Kidney capillary endothelial cell (primary cell): ENCODE results near the gene MPPE1.
A peak's percentile ranks its signal among the peaks of the same experiment; 100 is the strongest.

Experiments used
- DNase-seq: peaks from one replicate; pipeline ENCODE4 v3.0.0-alpha.2; 2018; ENCODE audit warnings: low spot score

The MPPE1 gene

GRCh38 chr18:11884396-11885030 is 23.6 kb downstream of the MPPE1 start:
- no peak for DNase-seq

DNA sequence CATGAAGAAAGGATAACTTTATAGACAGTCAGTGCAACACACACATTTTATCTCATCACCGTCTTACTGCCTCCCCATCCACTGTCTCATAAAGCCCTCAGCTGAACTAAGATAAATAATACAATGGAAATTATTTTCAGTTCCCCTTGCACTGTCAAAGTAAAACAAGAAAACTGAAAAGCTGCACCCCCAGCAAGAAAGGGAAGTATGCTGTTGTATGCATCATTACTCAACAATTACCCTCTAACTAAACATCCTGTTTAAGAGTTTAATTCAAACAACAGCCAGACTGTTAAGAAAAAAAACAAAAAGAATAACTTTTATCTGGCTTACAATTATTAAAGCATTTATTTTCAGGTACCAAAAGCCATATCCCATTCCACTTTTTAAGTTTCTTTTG is 25.0 kb downstream of the MPPE1 start:
- DNase-seq = peak; percentile 42

GRCh38 chr18:11882636-11883035 is 25.5 kb downstream of the MPPE1 start:
- no peak for DNase-seq

- DNase-seq = no peak
Observed at GRCh38 chr18:11880586-11881304, 27.4 kb downstream of the MPPE1 start.

- DNase-seq = no peak
Observed at GRCh38 chr18:11877497-11878135, 30.5 kb downstream of the MPPE1 start.

GRCh38 chr18:11874676-11875075 is 33.4 kb downstream of the MPPE1 start:
- no peak for DNase-seq

GRCh38 chr18:11873670-11874340 is 34.3 kb downstream of the MPPE1 start:
- no peak for DNase-seq

DNA sequence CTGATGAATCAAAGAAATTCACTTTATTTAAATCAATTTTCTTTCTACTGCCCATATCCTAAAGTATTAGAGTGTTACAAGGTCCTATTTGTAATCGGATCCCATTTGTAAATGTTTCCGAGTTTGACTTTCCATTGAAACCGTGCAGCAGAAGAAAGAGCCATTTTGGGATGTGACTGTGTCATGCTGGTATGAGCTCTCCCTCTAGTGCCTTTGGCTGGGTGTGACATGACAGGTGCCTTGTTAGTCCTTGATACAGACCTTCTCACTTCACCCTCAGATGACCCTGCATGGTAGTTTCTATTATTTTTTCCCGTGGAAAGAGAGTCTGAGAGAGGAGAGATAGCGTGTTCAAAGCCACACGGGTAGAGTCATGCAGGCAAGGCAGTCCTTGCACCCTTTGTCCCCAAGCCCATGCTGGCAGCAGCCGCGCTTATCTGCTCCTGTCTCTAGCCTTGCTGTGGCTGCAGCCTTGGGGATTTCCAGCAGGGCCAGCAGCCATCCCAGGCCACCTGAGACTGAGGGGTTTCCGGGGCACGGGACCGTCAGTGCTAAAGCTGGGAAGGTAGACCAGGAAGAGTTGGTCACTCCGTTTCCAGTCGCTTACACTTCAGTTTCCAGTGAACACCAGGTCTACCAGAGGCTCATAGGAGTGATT is 35.5 kb downstream of the MPPE1 start:
- DNase-seq = no peak

GRCh38 chr18:11871501-11871900 is 36.6 kb downstream of the MPPE1 start:
- DNase-seq = no peak

DNA sequence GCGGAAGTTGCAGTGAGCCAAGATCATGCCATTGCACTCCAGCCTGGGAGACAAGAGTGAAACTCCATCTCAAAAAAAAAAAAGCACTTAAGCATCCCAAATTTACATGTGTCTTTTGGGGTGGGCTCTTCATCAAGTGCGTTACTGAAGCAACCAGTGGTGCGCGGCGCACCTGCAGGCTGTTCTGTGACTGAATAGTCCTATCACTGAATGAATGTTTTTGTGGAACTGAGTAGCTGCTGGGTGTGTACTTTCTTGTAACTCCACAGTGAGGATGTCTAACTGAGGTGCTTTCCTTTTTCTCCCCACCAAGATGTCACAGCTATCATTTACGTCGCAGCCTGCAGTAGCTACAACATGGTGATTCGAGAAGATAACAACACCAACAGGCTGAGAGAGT is 39.9 kb downstream of the MPPE1 start:
- no peak for DNase-seq

DNA sequence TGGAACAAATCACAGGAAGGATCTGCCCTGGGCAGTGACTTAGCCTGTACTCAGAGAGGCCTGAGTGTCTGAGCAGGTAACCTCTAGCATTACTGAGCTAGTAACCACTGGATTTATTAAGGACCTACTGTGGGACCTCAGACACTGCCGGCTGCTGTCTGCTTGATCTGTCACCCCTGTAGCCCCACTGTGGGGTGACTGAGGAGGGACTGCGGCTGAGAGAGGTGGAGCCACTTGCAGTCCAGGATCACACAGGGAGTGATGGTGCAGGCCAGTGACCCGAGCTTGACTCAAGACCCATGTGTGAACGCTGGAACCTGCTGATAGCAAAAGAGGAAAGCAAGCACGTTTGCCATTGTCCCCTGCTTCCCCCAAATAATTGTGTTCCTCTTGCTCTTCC is 41.4 kb downstream of the MPPE1 start:
- no peak for DNase-seq

- no peak for DNase-seq
Observed at GRCh38 chr18:11866329-11866728, 41.8 kb downstream of the MPPE1 start.

- DNase-seq = no peak
Observed at GRCh38 chr18:11865071-11865470, 43.0 kb downstream of the MPPE1 start.

DNA sequence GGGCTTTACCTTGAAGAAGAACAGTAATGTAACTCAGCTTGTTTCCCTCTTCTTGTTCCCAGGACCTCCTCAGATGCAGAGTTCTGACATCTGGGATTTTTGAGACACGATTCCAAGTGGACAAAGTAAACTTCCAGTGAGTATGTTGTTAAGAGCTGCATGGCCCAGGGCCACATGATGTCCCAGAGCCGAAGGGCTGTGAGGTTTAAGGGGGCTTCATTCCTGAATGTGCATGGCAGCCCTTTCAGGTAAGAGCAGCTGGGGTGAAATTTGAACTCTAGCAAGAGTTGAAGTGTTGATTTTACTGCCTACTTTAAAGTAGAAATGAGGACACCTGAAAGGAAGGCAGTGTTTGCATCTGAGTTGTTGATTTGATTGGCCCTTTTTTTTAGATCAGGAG is 43.6 kb downstream of the MPPE1 start:
- no peak for DNase-seq

DNA sequence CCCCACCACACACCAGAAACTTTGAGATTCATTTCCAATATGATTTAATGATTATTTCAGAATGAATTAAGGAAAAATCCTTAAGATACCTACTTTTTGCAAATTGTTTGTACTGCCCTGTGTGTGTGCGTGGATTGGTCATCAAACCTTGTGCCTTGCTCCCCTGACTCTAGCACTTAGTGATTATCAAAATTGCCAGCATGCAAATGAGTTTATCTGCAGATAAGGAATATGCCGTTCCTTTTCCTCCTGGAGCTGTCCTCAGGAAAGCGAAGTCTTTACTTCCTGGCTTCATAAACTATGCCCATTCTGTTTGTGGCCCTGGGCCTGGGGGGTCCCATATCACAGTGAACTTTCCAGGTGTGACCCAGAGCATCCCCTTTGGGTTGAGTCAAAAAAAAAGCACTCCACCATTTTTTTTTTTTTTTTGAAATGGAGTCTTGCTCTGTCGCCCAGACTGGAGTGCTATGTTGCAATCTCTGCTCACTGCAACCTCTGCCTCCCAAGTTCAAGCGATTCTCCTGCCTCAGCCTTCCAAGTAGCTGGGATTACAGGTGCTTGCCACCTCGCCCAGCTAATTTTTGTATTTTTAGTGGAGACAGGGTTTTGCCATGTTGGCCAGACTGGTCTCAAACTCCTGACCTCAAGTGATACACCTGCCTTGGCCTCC is 45.5 kb downstream of the MPPE1 start:
- no peak for DNase-seq

DNA sequence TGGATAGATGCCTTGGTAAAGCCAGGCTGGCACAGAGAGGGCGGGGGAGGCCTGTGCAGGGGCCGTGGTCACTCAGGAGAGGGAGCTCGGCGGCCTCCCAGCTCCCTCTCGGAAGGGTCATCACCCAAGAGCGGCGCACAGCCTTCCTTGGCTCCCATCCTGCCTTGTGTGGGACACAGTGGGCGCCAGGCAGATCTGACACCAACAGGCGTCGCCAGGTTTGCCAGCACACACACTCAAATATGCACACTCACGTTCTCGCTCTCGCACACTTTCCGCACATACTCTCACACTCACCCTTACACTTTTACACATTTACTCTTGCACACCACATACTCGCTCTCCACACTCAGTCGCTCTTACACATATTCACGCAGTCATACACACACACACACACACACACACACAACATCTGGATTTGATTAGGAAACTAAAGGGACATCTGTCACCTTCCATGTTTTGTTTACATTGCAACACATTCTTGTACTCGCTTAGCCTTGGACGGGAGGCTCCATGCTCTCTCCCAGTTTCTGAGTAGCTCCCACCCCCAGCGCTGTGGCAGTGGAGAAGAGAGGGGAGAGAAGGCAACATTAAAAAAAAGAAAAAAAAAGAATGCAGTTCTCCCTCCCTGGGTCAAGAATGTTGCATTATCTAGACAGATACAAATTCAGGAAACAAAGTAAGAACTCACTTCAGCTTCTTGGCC is 46.4 kb downstream of the MPPE1 start:
- no peak for DNase-seq

DNA sequence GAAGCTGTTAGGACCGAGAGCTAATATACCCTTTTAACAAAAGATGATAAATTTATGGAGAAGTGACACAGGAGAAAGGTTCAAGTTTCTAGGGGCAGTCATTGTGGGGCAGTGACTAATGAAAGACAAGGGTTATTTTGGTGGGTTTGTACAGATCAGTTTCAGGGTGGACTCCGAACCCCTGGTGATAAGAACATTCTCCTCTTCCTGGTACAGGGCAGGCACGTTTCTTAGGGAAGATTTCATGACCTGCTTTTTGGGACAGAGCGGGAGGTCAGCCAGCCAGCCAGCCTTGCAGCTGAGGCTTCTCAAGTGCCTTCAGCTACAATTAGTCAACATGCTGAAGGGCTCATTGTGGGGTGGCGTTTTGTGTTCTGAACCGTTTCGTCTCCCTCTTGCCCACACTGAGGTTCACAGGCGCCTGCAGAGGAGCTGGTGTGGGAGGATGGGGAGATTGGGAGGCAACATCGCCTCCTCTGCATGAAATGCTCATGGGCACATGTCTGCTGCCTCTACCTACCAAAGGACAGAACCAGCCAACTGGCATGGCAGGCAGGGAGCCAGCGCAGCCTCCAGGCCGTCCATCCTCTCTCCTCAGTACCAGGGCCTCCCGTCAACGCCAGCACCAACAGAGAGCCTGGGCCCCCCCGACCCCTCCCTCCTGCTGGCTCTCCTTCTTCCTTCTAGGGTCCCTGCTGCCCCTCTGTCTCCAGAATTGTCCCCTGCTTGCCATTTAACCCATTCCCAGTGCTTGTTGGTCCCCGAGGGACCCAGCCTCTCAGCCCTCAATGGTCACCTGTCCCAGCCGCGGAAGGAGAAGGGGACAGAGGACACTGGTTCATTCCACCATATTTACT is 47.3 kb downstream of the MPPE1 start:
- no peak for DNase-seq

DNA sequence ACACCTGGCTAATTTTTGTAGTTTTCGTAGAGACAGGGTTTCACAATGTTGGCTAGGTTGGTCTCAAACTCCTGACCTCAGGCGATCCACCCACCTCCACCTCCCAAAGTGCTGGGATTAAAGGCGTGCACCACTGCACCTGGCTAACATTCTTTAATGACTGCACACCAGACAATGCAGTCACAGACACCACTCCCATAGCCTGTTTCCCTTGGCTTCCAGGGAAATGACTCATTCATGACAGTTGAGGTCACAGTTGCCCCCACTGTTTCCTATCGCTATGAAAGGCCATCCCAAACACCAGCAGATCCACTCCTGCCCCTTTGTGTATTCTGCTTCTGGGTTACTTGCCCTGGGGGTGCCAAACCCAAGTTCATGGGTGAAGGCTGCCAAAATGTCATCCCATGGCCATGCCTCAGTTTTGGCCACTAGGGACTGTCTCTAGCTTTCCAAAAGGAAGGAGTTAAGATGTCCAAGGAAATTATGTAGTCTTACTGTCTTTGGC is 48.2 kb downstream of the MPPE1 start:
- DNase-seq = peak; percentile 90

DNA sequence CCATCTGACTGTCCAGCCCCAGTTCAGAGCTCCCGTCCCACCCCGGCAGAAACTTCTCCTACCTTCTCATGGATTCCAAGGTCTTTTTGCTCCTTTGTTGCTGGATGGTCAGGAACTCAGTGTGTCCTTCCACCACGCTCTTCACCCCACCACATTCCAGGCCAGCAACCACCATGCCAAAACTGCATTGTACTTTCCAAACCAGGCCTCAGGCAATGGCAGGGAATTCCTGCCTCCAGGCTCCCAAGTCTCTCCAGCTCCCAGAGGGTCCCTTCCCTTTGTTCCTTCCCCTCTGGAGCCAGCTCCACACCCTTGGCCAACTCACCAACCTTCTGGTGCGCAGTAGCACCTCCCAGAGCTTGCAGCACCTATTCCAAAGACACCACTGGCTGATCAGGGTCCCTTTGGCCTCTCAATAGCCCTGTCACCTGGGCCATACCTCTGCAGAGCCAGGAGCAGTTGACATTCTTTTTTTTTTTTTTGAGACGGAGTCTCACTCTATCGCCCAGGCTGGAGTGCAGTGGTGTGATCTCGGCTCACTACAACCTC is 48.8 kb downstream of the MPPE1 start:
- no peak for DNase-seq
